SH-SY5Y (cell line): ENCODE measurements around the gene TMEM161A.

Source experiments
- GATA2 ChIP-seq: IDR thresholded peaks from 2 replicates; pipeline ENCODE4 v1.6.1; 2011; ENCODE audit warnings: mild to moderate bottlenecking, low read depth, low read length
- GATA3 ChIP-seq: IDR thresholded peaks from 2 replicates; pipeline ENCODE4 v1.6.1; 2011; ENCODE audit warnings: low read depth, mild to moderate bottlenecking, low read length, moderate library complexity

The TMEM161A gene

GRCh38 chr19:19074196-19074882, 63.9 kb downstream of the TMEM161A start:
- peak; percentile 49 for TF ChIP-seq GATA2
- TF ChIP-seq GATA3 = no peak

GRCh38 chr19:19071897-19072296, 66.4 kb downstream of the TMEM161A start:
- TF ChIP-seq GATA2 (no peak), GATA3 (no peak)
